Activated T-cell treated with anti-CD3 and anti-CD28 coated beads, Interleukin-2, amount 50 U/mL, for 72 hours (primary cell): ENCODE results near the gene KLK10. TPM values are rescaled to one million over a fixed set of nuclear protein-coding genes. Genes with fewer than 3 reads are reported as not detected.

Experiments
- ATAC-seq, 2 donors: fragments of 150-1000 bp; cut with Tn5 transposase; replicated peaks in 1 of 2; 2 replicates each; pipeline ENCODE4 v1.10.0; 2021; ENCODE audit warnings: moderate library complexity in 2 of 2, mild to moderate bottlenecking in 1 of 2
- DNase-seq, 2 donors: peaks; one replicate each; pipeline ENCODE4 v3.0.0; 2021 to 2022; ENCODE audit warnings: mixed read lengths in 1 of 2
- H3K27ac Mint-ChIP-seq: one replicate; pipeline ENCODE4 v1.8.0; 2022; ENCODE audit warnings: mild to moderate bottlenecking, moderate library complexity, mixed read lengths
- H3K27me3 Mint-ChIP-seq: one replicate; pipeline ENCODE4 v1.8.0; 2022; ENCODE audit warnings: low read depth, mixed read lengths
- H3K36me3 Mint-ChIP-seq, 2 donors: one replicate each; pipeline ENCODE4 v1.8.0; 2022; ENCODE audit warnings: mixed read lengths in 2 of 2, mild to moderate bottlenecking in 1 of 2; ENCODE audit not compliant: insufficient read depth in 2 of 2
- H3K4me1 Mint-ChIP-seq: one replicate; pipeline ENCODE4 v1.8.0; 2022; ENCODE audit warnings: low read depth, mixed read lengths
- H3K4me3 Mint-ChIP-seq, 2 donors: one replicate each; pipeline ENCODE4 v1.8.0; 2022; ENCODE audit warnings: mild to moderate bottlenecking in 2 of 2, mixed read lengths in 2 of 2, moderate library complexity in 2 of 2
- H3K9me3 Mint-ChIP-seq, 2 donors: one replicate each; pipeline ENCODE4 v1.8.0; 2022; ENCODE audit warnings: mixed read lengths in 2 of 2
- total RNA-seq, 2 donors: library from RNA; stranded (reverse); gene quantifications; one replicate each; pipeline ENCODE4 v1.2.3, GENCODE V29; 2022

KLK10 gene
- total RNA-seq, 2 donors from 2014 or later: not detected

GRCh38 chr19:50967929-50968715, 51.4 kb downstream of the KLK10 start:
- ATAC-seq (no peak), DNase-seq (no peak)
- H3K4me3 Mint-ChIP-seq: no peak overlapping the region
- H3K4me1 Mint-ChIP-seq: no peaks in the 10 kb centered on the region
- H3K9me3 Mint-ChIP-seq: peaks cover 0 to 4% of the 10 kb centered on the region in 2 donors
- no peaks in the 10 kb centered on the region for H3K36me3 Mint-ChIP-seq
- H3K27me3 Mint-ChIP-seq: peaks cover 44% of the 10 kb centered on the region
- H3K27ac Mint-ChIP-seq: no peak overlapping the region

- ATAC-seq (no peak), DNase-seq (no peak)
- Mint-ChIP-seq H3K4me3 (no peak overlapping the region), H3K9me3 (peaks cover 13 to 18% of the 10 kb centered on the region in 2 donors), H3K4me1 (no peaks in the 10 kb centered on the region), H3K27me3 (peaks cover 27% of the 10 kb centered on the region), H3K27ac (no peak overlapping the region), H3K36me3 (peaks cover 0 to 2% of the 10 kb centered on the region in 2 donors)
These were observed 55.2 kb downstream of the KLK10 start for GRCh38 chr19:50964266-50964665.

- peaks cover 0 to 3% of the 10 kb centered on the region in 2 donors for H3K36me3 Mint-ChIP-seq
- DNase-seq (no peak), ATAC-seq (no peak)
- no peak overlapping the region for H3K4me3 Mint-ChIP-seq
- peaks cover 36% of the 10 kb centered on the region for H3K27me3 Mint-ChIP-seq
- no peaks in the 10 kb centered on the region for H3K4me1 Mint-ChIP-seq
- H3K27ac Mint-ChIP-seq: no peak overlapping the region
- peaks cover 13 to 19% of the 10 kb centered on the region in 2 donors for H3K9me3 Mint-ChIP-seq
These were observed 56.1 kb downstream of the KLK10 start for GRCh38 chr19:50963381-50963780.

Other genes starting within 250 kb of the KLK10 start
- gene GPR32, start 249.2 kb downstream of the KLK10 start, total RNA-seq: not detected
- not detected for gene ACP4, start 229.3 kb downstream of the KLK10 start, total RNA-seq
- 1 to 10 TPM; 1.7 to 2.3 TPM for gene KLK1, start 195.9 kb downstream of the KLK10 start, total RNA-seq
- gene KLK15, start 186.1 kb downstream of the KLK10 start, total RNA-seq: not detected
- not detected for gene KLK3, start 164.8 kb downstream of the KLK10 start, total RNA-seq
- gene KLK2, start 146.3 kb downstream of the KLK10 start, total RNA-seq: under 1 TPM in 1 of 2 donors, not detected in 1; 0.63 TPM
- not detected for gene KLK4, start 108.3 kb downstream of the KLK10 start, total RNA-seq
- not detected for gene KLK5, start 66.7 kb downstream of the KLK10 start, total RNA-seq
- not detected for gene KLK6, start 50.1 kb downstream of the KLK10 start, total RNA-seq
- not detected for gene KLK7, start 35.8 kb downstream of the KLK10 start, total RNA-seq
- not detected for gene KLK8, start 18.1 kb downstream of the KLK10 start, total RNA-seq
- not detected for gene KLK11, start 6.9 kb upstream of the KLK10 start, total RNA-seq
- not detected for gene KLK12, start 15.3 kb upstream of the KLK10 start, total RNA-seq
- gene KLK13, start 45.4 kb upstream of the KLK10 start, total RNA-seq: not detected
- 1 to 10 TPM in 1 of 2 donors, under 1 TPM in 1; 0.69 to 1.2 TPM for gene KLK14, start 63.2 kb upstream of the KLK10 start, total RNA-seq
- 10 to 100 TPM; 10.7 to 11.9 TPM for gene CTU1, start 88.7 kb upstream of the KLK10 start, total RNA-seq
- 1 to 10 TPM in 1 of 2 donors, under 1 TPM in 1; 0.74 to 1.6 TPM for gene SIGLEC9, start 105.2 kb upstream of the KLK10 start, total RNA-seq
- gene SIGLEC7, start 122.6 kb upstream of the KLK10 start, total RNA-seq: not detected
- 1 to 10 TPM; 1.7 to 2.6 TPM for gene CD33, start 205.4 kb upstream of the KLK10 start, total RNA-seq
- not detected for gene SIGLECL1, start 231.4 kb upstream of the KLK10 start, total RNA-seq